HepG2 (cell line): ENCODE results near the gene PMS1. TPM values are rescaled to one million over a fixed set of nuclear protein-coding genes. Genes with fewer than 3 reads are reported as not detected.

Experiments used
- ATAC-seq: fragments of 200-7000 bp; cut with Tn5 transposase; 3 replicates; pipeline ENCODE4 v1.9.1; 2020; ENCODE audit warnings: mild to moderate bottlenecking, moderate library complexity
- BruUV-seq: library from RNA; stranded (reverse); fragments of 400-500 nt; replicated peaks from 2 replicates; lab custom pipeline; 2021; lab: Mats Ljungman, UMichigan
- CTCF ChIA-PET: fragments of 300-600 bp; formaldehyde crosslinking; extraction: SDS; loops from one replicate; lab custom pipeline; 2021; ENCODE audit warnings: low total read pairs, inconsistent platforms, low intra/inter-chr PET ratio; lab: Yijun Ruan, JAX
- POLR2A ChIA-PET: fragments of 350-600 bp; sonication (Branson Sonifier 250); formaldehyde crosslinking; loops from one replicate; lab custom pipeline; 2020; ENCODE audit warnings: antibody characterized with exemption, inconsistent platforms; lab: Yijun Ruan, JAX
- DNase-seq: peaks from one replicate; pipeline ENCODE4 v3.0.0-alpha.2; 2015; ENCODE audit warnings: low spot score
- FAIRE-seq: peaks from 3 replicates; lab custom pipeline; 2011; peaks lifted over from hg19 to GRCh38; lab: Jason Lieb, UNC
- H2AFZ ChIP-seq: one replicate; pipeline ENCODE4 v1.6.1; 2011; ENCODE audit warnings: low read length, inconsistent platforms
- H3K27ac ChIP-seq: fragments of 300-600 bp; 3 replicates; pipeline ENCODE4 v1.8.0; 2011; ENCODE audit warnings: mixed run types, mild to moderate bottlenecking, mixed read lengths, low read length, inconsistent platforms; ENCODE audit not compliant: insufficient read depth; ENCODE audit errors: extremely low read length
- H3K27me3 ChIP-seq, 2 experiments: fragments of 200-600 bp in 1 of 2; 2 replicates in 1 of 2; 3 replicates in 1 of 2; pipeline versions ENCODE4 v1.6.0 to v1.8.0; 2011; ENCODE audit warnings: low read length in 2 of 2, mild to moderate bottlenecking in 2 of 2, moderate library complexity in 2 of 2, inconsistent platforms in 1 of 2; ENCODE audit not compliant: insufficient read depth in 2 of 2, control insufficient read depth in 1 of 2
- H3K36me3 ChIP-seq, 2 experiments: fragments of 200-600 bp in 1 of 2; replicated peaks in 1 of 2; 2 replicates in 1 of 2; 3 replicates in 1 of 2; pipeline versions ENCODE4 v1.5.1 to v1.8.0; 2011; ENCODE audit warnings: low read length in 2 of 2, inconsistent platforms in 1 of 2; ENCODE audit not compliant: insufficient read depth in 2 of 2, control insufficient read depth in 1 of 2
- H3K4me1 ChIP-seq: 2 replicates; pipeline ENCODE4 v1.5.1; 2012; ENCODE audit warnings: low read length, inconsistent platforms; ENCODE audit not compliant: insufficient read depth
- H3K4me2 ChIP-seq: 2 replicates; pipeline ENCODE4 v1.6.0; 2011; ENCODE audit warnings: low read depth, low read length, inconsistent platforms
- H3K4me3 ChIP-seq, 3 experiments: fragments of 200-600 bp in 1 of 3; sonication (generic), shearing (Covaris generic) in 1 of 3; replicated peaks in 1 of 3; 2 replicates each; pipeline ENCODE4 v1.5.1; 2011 to 2016; ENCODE audit warnings: low read length in 3 of 3, inconsistent platforms in 2 of 3, low read depth in 2 of 3, mild to moderate bottlenecking in 2 of 3, control low read depth in 1 of 3, mixed read lengths in 1 of 3; ENCODE audit not compliant: insufficient read depth in 1 of 3
- H3K79me2 ChIP-seq: one replicate; pipeline ENCODE4 v1.6.1; 2011; ENCODE audit warnings: low read length, inconsistent platforms; ENCODE audit not compliant: insufficient read depth
- H3K9ac ChIP-seq: 2 replicates; pipeline ENCODE4 v1.6.0; 2011; ENCODE audit warnings: mild to moderate bottlenecking, low read depth, low read length, inconsistent platforms; ENCODE audit not compliant: insufficient read depth
- H3K9me3 ChIP-seq: 2 replicates; pipeline ENCODE4 v1.5.1; 2012; ENCODE audit warnings: mild to moderate bottlenecking, low read length
- H4K20me1 ChIP-seq: 2 replicates; pipeline ENCODE4 v1.6.0; 2011; ENCODE audit warnings: inconsistent platforms, mild to moderate bottlenecking, low read length, moderate library complexity; ENCODE audit not compliant: insufficient read depth
- ARNTL ChIP-seq: sonication (generic); formaldehyde crosslinking; IDR thresholded peaks from 2 replicates; pipeline ENCODE4 v1.4.0; 2020; ENCODE audit warnings: mild to moderate bottlenecking, missing genetic modification reagents
- CBFB ChIP-seq: sonication (generic); formaldehyde crosslinking; IDR thresholded peaks from 2 replicates; pipeline ENCODE4 v1.4.0; 2020; ENCODE audit warnings: missing genetic modification reagents
- CBX2 ChIP-seq, 2 experiments: fragments of 200-600 bp in 1 of 2; sonication (generic); formaldehyde crosslinking in 1 of 2; IDR thresholded peaks; 2 replicates each; pipeline versions ENCODE4 v1.7.0 to v1.8.1; 2018 to 2022; ENCODE audit warnings: low read depth in 2 of 2, low read length in 1 of 2, mild to moderate bottlenecking in 1 of 2, missing genetic modification reagents in 1 of 2
- CENPT ChIP-seq: sonication (generic); formaldehyde crosslinking; IDR thresholded peaks from 2 replicates; pipeline ENCODE4 v1.8.0; 2022; ENCODE audit warnings: low read depth, mild to moderate bottlenecking, moderate library complexity, missing genetic modification reagents
- KAT8 ChIP-seq: IDR thresholded peaks from 2 replicates; pipeline ENCODE4 v1.6.1; 2016; ENCODE audit warnings: missing genetic modification reagents, missing compliant biosample characterization
- MED8 ChIP-seq: sonication (generic); formaldehyde crosslinking; IDR thresholded peaks from 2 replicates; pipeline ENCODE4 v1.8.1; 2023; ENCODE audit warnings: mild to moderate bottlenecking, missing genetic modification reagents; ENCODE audit not compliant: insufficient replicate concordance
- PHF20 ChIP-seq: sonication (generic); formaldehyde crosslinking; IDR thresholded peaks from 2 replicates; pipeline ENCODE4 v1.5.0; 2020; ENCODE audit warnings: mild to moderate bottlenecking, missing genetic modification reagents
- RFX5 ChIP-seq: IDR thresholded peaks from 2 replicates; pipeline ENCODE4 v1.6.1; 2011; ENCODE audit warnings: low read depth, low read length, improper control_type of control experiment
- SP4 ChIP-seq: sonication (generic); formaldehyde crosslinking; IDR thresholded peaks from 2 replicates; pipeline ENCODE4 v1.8.1; 2023; ENCODE audit warnings: mild to moderate bottlenecking, missing genetic modification reagents
- TOPORS ChIP-seq: sonication (generic); formaldehyde crosslinking; IDR thresholded peaks from 2 replicates; pipeline ENCODE4 v1.8.0; 2023; ENCODE audit warnings: mild to moderate bottlenecking, missing genetic modification reagents
- ZBTB4 ChIP-seq: sonication (generic); formaldehyde crosslinking; IDR thresholded peaks from 2 replicates; pipeline ENCODE4 v1.4.0; 2020; ENCODE audit warnings: missing genetic modification reagents, mild to moderate bottlenecking, borderline replicate concordance
- ZBTB44 ChIP-seq: sonication (generic); formaldehyde crosslinking; IDR thresholded peaks from 2 replicates; pipeline ENCODE4 v1.4.0; 2020; ENCODE audit warnings: missing genetic modification reagents
- ZNF619 ChIP-seq: sonication (generic); formaldehyde crosslinking; IDR thresholded peaks from 2 replicates; pipeline ENCODE4 v1.4.0; 2020; ENCODE audit warnings: mild to moderate bottlenecking, missing genetic modification reagents
- WGBS: methylation state at CpG from one replicate; pipeline ENCODE4 v1.1.6; 2017; ENCODE audit warnings: low lambda C conversion rate; 5-methylcytosine and 5-hydroxymethylcytosine counted together
- in situ Hi-C: cut with HindIII; loops from 2 replicates; pipeline ENCODE4 v1.10.0; 2017; ENCODE audit warnings: low pct_unique_long_range_greater_than_20kb; ENCODE audit not compliant: extremely low pct_ligation_motif_present
- intact Hi-C: fragments of 100-400 bp; cut with micrococcal nuclease; formaldehyde crosslinking; loops from one replicate; pipeline ENCODE4 v1.10.0; 2022; ENCODE audit not compliant: unreplicated experiment
- polyA plus RNA-seq, 8 experiments: library from polyadenylated mRNA; depleted of rRNA in 3 of 8; stranded (reverse) in 7 of 8; unstranded in 1 of 8; fragments of >200 nt; fragmentation: Illumina TruSeq in 4 of 8; extraction: Trizol in 4 of 8; gene quantifications; 2 replicates each; pipeline versions ENCODE4 v1.2.1 to v1.2.3, GENCODE V29; 2011 to 2016; ENCODE audit warnings: low read depth in 4 of 8, missing spikeins in 1 of 8, mixed read lengths in 1 of 8; ENCODE audit not compliant: insufficient read depth in 1 of 8
- total RNA-seq, 5 experiments: library from RNA; depleted of rRNA; stranded (reverse); fragments of >200 nt; fragmentation: Illumina TruSeq; extraction: Trizol; gene quantifications; 2 replicates each; pipeline ENCODE4 v1.2.3, GENCODE V29; 2016; ENCODE audit warnings: low read depth in 1 of 5
- TF ChIP-seq, protein P1 (sequence below): sonication (generic); formaldehyde crosslinking; IDR thresholded peaks from 2 replicates; pipeline ENCODE4 v1.4.0; 2020; ENCODE audit warnings: missing genetic modification reagents
- TF ChIP-seq, protein P2 (sequence below): sonication (generic); formaldehyde crosslinking; IDR thresholded peaks from 2 replicates; pipeline ENCODE4 v1.4.0; 2020; ENCODE audit warnings: missing genetic modification reagents, mild to moderate bottlenecking, borderline replicate concordance

Gene PMS1
- total and polyA plus RNA-seq, 2 of the 13 experiments (the other 11 are each of a cell fraction or from before 2014, with no cell fraction given): 14.6 to 39.9 TPM

DNA sequence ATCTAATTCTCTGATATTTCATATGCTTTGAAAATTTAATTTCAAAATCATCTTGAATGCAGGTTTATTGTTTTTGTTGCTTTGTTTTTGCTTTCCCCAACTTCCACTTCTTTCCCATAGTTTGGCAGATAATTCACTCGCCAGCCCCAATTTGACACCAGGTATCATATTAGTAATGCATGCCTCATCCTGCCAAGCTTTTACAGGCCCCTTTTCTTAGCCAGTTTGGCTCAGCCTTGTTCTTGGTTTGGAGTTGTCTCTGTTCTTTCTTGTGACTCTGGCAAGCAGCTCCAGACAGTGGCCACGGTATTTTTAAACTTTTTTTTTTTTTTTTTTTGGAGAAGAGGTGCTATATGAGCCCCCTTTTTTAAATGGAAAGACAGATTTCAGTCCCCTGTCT lies 65.3 kb downstream of the PMS1 start:
- intact Hi-C loops: no loop called here
- no peak overlapping the region for H3K4me2 ChIP-seq
- FAIRE-seq (no peak), ATAC-seq (no peak)
- H3K9me3 ChIP-seq: no peaks in the 10 kb centered on the region
- no peak overlapping the region for H3K27ac ChIP-seq
- H3K4me3 ChIP-seq: no peak overlapping the region
- H4K20me1 ChIP-seq: no peaks in the 10 kb centered on the region
- no peak overlapping the region for H3K9ac ChIP-seq
- no peaks in the 10 kb centered on the region for H3K79me2 ChIP-seq
- no TSS peak for BruUV-seq
- peaks cover 13 to 61% of the 10 kb centered on the region in 2 experiments for H3K36me3 ChIP-seq
- TF ChIP-seq CENPT (CRISPR knock-in tag) (no peak), SP4 (CRISPR knock-in tag) (no peak), ZBTB44 (no peak), CBFB (CRISPR knock-in tag) (no peak), KAT8 (no peak), MED8 (CRISPR knock-in tag) (no peak), RFX5 (no peak), ZNF619 (CRISPR knock-in tag) (no peak), ARNTL (no peak), CBX2 (IDR thresholded peaks at IDR 0.05; ENCODE audit: low read depth, low read length) (no peak), CBX2 (CRISPR knock-in tag; IDR thresholded peaks at IDR 0.05; ENCODE audit: low read depth) (no peak), ZBTB4 (CRISPR knock-in tag) (no peak), TOPORS (CRISPR knock-in tag) (no peak), PHF20 (CRISPR knock-in tag) (no peak)
- TF ChIP-seq, protein P1, sequence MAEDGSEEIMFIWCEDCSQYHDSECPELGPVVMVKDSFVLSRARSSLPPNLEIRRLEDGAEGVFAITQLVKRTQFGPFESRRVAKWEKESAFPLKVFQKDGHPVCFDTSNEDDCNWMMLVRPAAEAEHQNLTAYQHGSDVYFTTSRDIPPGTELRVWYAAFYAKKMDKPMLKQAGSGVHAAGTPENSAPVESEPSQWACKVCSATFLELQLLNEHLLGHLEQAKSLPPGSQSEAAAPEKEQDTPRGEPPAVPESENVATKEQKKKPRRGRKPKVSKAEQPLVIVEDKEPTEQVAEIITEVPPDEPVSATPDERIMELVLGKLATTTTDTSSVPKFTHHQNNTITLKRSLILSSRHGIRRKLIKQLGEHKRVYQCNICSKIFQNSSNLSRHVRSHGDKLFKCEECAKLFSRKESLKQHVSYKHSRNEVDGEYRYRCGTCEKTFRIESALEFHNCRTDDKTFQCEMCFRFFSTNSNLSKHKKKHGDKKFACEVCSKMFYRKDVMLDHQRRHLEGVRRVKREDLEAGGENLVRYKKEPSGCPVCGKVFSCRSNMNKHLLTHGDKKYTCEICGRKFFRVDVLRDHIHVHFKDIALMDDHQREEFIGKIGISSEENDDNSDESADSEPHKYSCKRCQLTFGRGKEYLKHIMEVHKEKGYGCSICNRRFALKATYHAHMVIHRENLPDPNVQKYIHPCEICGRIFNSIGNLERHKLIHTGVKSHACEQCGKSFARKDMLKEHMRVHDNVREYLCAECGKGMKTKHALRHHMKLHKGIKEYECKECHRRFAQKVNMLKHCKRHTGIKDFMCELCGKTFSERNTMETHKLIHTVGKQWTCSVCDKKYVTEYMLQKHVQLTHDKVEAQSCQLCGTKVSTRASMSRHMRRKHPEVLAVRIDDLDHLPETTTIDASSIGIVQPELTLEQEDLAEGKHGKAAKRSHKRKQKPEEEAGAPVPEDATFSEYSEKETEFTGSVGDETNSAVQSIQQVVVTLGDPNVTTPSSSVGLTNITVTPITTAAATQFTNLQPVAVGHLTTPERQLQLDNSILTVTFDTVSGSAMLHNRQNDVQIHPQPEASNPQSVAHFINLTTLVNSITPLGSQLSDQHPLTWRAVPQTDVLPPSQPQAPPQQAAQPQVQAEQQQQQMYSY (CRISPR knock-in tag): no peak
- TF ChIP-seq, protein P2, sequence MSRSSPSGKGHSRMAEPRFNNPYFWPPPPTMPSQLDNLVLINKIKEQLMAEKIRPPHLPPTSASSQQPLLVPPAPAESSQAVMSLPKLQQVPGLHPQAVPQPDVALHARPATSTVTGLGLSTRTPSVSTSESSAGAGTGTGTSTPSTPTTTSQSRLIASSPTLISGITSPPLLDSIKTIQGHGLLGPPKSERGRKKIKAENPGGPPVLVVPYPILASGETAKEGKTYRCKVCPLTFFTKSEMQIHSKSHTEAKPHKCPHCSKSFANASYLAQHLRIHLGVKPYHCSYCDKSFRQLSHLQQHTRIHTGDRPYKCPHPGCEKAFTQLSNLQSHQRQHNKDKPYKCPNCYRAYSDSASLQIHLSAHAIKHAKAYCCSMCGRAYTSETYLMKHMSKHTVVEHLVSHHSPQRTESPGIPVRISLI (CRISPR knock-in tag): no peak
- TF ChIP-seq, all 625 proteins: peak for 0
- in situ Hi-C loops: no loop called here
- no peaks in the 10 kb centered on the region for H3K27me3 ChIP-seq
- POLR2A ChIA-PET: no interaction called here
- DNase-seq: no peak
- WGBS: 95% methylated on average over 2 of the region's 2 CpGs
- CTCF ChIA-PET: no interaction called here
- no peak overlapping the region for H2AFZ ChIP-seq
- no peaks in the 10 kb centered on the region for H3K4me1 ChIP-seq
